Measurements from ENCODE around the gene PEX13.
A peak's percentile ranks its signal among the peaks of the same experiment; 100 is the strongest.

DNA sequence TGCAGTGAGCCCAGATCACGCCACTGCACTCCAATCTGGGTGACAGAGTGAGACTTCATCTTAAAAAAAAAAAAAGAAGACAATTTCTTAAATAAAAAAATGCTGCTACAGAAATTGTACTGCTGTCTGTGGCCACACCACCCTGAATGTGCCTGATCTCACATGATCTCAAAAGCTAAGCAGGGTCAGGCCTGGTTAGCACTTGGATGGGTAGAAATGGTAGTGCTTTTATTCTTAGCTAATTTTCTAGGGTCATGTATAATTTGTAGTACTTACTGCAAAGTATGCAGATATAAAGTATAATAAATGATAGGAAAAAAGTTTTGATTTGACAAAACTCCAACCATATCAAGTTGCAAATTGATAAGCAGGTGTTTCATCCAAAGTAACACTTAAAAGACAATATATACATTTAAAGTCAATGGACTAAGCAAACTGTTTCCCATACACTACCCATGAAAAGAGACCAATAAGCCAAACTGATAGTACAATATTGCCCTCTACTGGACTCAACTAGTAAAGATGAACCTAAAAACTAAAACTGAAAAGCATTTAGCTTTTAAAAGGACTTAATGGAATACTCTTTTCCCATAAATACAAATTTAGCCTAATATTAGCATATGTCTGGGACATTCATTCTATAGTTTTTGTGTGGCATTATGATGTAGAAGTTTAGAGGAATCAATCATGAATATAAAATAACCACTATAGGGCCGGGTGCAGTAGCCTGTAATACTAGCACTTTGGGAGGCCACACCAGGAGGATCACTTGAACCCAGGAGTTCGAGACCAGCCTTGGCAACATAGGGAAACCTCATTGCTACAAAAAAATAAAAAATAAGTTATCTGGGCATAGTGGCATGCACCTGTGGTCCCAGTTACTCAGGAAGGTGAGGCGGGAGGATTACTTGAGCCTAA is 18.6 kb upstream of the PEX13 start:
- TF ChIP-seq, protein P1, sequence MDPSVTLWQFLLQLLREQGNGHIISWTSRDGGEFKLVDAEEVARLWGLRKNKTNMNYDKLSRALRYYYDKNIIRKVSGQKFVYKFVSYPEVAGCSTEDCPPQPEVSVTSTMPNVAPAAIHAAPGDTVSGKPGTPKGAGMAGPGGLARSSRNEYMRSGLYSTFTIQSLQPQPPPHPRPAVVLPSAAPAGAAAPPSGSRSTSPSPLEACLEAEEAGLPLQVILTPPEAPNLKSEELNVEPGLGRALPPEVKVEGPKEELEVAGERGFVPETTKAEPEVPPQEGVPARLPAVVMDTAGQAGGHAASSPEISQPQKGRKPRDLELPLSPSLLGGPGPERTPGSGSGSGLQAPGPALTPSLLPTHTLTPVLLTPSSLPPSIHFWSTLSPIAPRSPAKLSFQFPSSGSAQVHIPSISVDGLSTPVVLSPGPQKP (IDR thresholded peaks at IDR 0.05; ENCODE audit: borderline replicate concordance, low read depth, low read length), result no peak
- TF ChIP-seq, protein P2, sequence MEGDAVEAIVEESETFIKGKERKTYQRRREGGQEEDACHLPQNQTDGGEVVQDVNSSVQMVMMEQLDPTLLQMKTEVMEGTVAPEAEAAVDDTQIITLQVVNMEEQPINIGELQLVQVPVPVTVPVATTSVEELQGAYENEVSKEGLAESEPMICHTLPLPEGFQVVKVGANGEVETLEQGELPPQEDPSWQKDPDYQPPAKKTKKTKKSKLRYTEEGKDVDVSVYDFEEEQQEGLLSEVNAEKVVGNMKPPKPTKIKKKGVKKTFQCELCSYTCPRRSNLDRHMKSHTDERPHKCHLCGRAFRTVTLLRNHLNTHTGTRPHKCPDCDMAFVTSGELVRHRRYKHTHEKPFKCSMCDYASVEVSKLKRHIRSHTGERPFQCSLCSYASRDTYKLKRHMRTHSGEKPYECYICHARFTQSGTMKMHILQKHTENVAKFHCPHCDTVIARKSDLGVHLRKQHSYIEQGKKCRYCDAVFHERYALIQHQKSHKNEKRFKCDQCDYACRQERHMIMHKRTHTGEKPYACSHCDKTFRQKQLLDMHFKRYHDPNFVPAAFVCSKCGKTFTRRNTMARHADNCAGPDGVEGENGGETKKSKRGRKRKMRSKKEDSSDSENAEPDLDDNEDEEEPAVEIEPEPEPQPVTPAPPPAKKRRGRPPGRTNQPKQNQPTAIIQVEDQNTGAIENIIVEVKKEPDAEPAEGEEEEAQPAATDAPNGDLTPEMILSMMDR (conservative IDR thresholded peaks at IDR 0.05; ENCODE audit: low read depth, low read length), result peak; percentile 71
